Duodenal mucosa (tissue), 2 donors: ENCODE results near the gene MSRB2.

Experiments used
- H3K27ac ChIP-seq: one replicate; pipeline ENCODE4 v1.7.0; 2013; ENCODE audit warnings: low read depth, low read length
- H3K27me3 ChIP-seq, 2 donors: one replicate each; pipeline ENCODE4 v1.7.0; 2013; ENCODE audit warnings: low read length in 2 of 2, control low read depth in 1 of 2; ENCODE audit not compliant: insufficient read depth in 2 of 2, control insufficient read depth in 1 of 2
- H3K36me3 ChIP-seq, 2 donors: one replicate each; pipeline ENCODE4 v1.7.0; 2013; ENCODE audit warnings: low read length in 2 of 2, control low read depth in 1 of 2; ENCODE audit not compliant: insufficient read depth in 2 of 2, control insufficient read depth in 1 of 2
- H3K4me1 ChIP-seq, 2 donors: one replicate each; pipeline ENCODE4 v1.7.0; 2013; ENCODE audit warnings: low read length in 2 of 2, control low read depth in 1 of 2; ENCODE audit not compliant: insufficient read depth in 2 of 2, control insufficient read depth in 1 of 2
- H3K4me3 ChIP-seq, 2 donors: one replicate each; pipeline ENCODE4 v1.7.0; 2013; ENCODE audit warnings: low read length in 2 of 2, low read depth in 1 of 2
- H3K9ac ChIP-seq, 2 donors: one replicate each; pipeline ENCODE4 v1.7.0; 2013; ENCODE audit warnings: low read length in 2 of 2, low read depth in 1 of 2
- H3K9me3 ChIP-seq, 2 donors: one replicate each; pipeline ENCODE4 v1.7.0; 2013; ENCODE audit warnings: low read length in 2 of 2, control low read depth in 1 of 2; ENCODE audit not compliant: control insufficient read depth in 1 of 2

Gene MSRB2

DNA sequence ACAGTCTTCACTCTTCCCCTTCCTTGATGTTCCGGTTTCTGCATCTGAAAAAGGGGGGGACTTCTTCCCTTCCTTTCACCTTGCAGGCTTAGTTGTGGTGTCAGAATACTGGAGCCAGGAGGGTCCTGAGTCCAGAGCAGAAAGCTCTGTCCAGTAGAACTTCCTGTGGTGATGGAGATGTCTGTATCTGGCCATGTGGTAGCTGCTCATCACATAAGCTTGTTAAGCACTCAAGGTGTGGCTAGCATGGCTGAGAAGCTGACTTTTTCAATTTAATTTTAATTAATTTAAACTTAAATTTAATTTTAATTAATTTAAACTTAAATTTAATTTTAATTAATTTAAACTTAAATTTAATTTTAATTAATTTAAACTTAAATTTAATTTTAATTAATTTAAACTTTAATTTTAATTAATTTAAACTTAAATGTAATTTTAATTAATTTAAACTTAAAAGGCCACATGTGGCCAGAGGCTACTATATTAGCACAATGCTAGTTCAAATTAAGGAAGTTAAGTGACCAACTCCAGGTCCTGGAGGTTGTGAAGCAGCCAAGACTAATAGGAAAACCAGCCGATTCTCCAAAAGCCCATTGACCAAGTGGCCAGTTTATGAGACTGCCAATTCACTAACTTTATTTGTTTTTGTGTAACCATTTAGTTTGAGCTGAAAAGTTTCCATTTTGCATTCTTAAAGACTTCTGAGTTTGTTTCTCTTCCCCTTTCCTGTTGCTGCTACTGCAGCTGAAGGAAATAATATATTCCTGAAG lies 16.3 kb downstream of the MSRB2 start:
- Histone ChIP-seq H3K27me3 (no peaks in the 10 kb centered on the region), H3K9ac (no peak overlapping the region), H3K9me3 (no peaks in the 10 kb centered on the region), H3K36me3 (peaks cover 0 to 59% of the 10 kb centered on the region in 2 donors), H3K4me1 (no peaks in the 10 kb centered on the region), H3K4me3 (no peak overlapping the region), H3K27ac (no peak overlapping the region)

DNA sequence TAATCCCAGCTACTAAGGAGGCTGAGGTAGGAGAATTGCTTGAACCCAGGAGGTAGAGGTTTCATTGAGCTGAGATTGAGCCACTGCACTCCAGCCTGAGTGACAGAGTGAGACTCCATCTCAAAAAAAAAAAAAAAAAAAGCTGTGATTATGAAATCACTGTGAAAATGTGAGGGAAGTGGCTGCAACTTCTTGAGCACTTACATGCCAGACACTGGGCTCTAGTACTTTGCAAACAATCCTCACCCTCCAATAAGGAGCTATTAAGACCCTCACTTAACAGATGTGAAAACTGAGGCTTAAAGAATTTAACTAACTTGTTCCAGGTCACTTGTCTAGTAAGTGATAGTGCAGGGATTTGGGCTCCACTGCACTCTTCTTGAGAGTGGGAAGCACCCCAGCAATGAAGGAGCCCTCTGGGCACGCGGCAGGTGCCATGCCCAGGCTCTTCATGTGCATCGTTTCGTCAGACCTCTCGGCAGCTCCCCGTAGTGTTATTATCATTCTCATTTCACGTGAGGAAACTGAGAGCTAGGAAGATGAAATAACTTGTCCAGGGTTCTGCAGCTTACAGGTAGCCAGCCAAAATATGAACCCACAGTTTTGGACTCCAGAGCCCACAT lies 19.0 kb downstream of the MSRB2 start:
- no peaks in the 10 kb centered on the region for H3K27me3 ChIP-seq
- H3K9me3 ChIP-seq, result no peaks in the 10 kb centered on the region
- H3K9ac ChIP-seq, result no peak overlapping the region
- H3K36me3 ChIP-seq, result peaks cover 10 to 66% of the 10 kb centered on the region in 2 donors
- H3K4me3 ChIP-seq, result no peak overlapping the region
- no peaks in the 10 kb centered on the region for H3K4me1 ChIP-seq
- H3K27ac ChIP-seq, result no peak overlapping the region

DNA sequence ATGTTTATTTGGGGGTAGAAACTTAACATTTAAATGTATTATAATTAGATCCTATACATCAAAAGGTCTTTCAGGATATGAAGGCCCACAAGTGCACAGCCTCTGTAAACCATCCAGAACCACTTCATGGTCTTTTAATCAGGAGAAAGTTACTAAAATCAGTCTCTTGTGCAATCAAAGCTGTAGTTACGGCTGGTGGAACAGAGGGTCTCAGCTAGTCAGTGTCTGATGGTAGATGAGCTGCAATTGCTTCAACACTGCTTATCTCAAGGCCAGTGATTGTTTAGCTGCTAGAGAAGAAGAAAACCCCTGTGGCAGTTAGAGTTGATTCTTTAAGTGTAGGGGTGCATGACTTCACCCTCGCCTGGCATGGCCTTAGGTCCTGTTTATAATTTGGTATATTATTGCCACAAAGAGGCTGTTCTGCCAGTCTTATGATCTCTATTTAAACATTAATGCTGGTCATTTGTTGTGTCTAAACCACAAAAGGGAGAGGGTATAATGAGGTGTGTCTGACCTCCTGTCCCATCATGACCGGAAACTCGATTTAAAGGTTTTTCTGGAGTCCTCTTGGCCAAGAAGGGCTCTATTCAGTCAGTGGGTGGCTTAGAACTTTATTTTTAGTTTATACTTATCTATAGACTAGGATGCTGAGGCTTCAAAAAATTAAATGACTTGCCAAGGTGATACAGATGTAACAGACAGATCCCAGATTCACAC lies 21.3 kb downstream of the MSRB2 start:
- Histone ChIP-seq H3K4me3 (no peak overlapping the region), H3K9me3 (no peaks in the 10 kb centered on the region), H3K9ac (no peak overlapping the region), H3K36me3 (peaks cover 20 to 66% of the 10 kb centered on the region in 2 donors), H3K27ac (no peak overlapping the region), H3K4me1 (no peaks in the 10 kb centered on the region), H3K27me3 (no peaks in the 10 kb centered on the region)

- Histone ChIP-seq H3K27ac (no peak overlapping the region), H3K36me3 (peaks cover 20 to 37% of the 10 kb centered on the region in 2 donors), H3K9ac (no peak overlapping the region), H3K27me3 (no peaks in the 10 kb centered on the region), H3K9me3 (no peaks in the 10 kb centered on the region), H3K4me1 (no peaks in the 10 kb centered on the region), H3K4me3 (no peak overlapping the region)
Observed at GRCh38 chr10:23120001-23120934, 24.9 kb downstream of the MSRB2 start.

- no peak overlapping the region for H3K9ac ChIP-seq
- H3K27me3 ChIP-seq, result no peaks in the 10 kb centered on the region
- peaks cover 20 to 34% of the 10 kb centered on the region in 2 donors for H3K36me3 ChIP-seq
- H3K9me3 ChIP-seq, result no peaks in the 10 kb centered on the region
- no peak overlapping the region for H3K4me3 ChIP-seq
- no peak overlapping the region for H3K27ac ChIP-seq
- no peaks in the 10 kb centered on the region for H3K4me1 ChIP-seq
Observed at GRCh38 chr10:23121135-23121534, 25.8 kb downstream of the MSRB2 start.

DNA sequence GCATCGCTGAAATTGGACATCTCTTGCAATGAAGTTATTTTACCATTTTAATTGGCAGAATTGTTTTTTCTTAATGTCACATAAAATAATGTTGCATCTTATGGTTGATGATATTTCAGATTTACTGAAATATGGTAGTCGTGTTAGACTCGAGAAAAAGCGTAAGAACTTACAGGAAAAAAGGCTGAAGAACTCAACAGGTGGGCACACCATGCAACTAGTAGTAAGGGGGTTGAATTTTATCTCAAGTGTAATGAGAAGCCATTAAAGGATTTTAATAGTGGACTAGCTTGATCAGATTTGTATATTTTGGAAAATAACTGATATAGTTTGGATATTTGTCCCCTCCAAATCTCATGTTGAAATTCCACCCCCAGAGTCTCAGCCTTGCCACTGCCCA lies 41.1 kb downstream of the MSRB2 start:
- Histone ChIP-seq H3K9me3 (peaks cover 3 to 5% of the 10 kb centered on the region in 2 donors), H3K36me3 (no peaks in the 10 kb centered on the region), H3K27ac (no peak overlapping the region), H3K9ac (no peak overlapping the region), H3K27me3 (no peaks in the 10 kb centered on the region), H3K4me3 (no peak overlapping the region), H3K4me1 (no peaks in the 10 kb centered on the region)

DNA sequence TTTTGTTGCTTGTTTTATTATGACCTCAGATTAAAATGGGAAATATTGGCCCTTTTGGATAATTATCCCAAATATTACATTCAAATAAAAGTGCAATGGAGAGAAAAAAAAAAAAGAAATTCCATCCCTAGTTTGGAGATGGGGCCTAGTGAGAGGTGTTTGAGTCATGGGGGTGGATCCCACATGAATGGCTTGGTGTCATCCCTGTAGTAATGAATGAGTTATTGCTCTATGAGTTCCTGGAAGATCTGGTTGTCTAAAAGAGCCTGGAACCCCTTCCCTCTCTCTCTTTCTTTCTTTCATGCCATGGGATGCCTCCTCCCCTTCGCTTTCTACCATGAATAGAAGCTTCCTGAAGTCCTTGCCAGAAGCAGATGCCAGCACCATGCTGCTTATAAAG lies 44.3 kb downstream of the MSRB2 start:
- no peak overlapping the region for H3K4me3 ChIP-seq
- H3K27ac ChIP-seq, result no peak overlapping the region
- H3K9ac ChIP-seq, result no peak overlapping the region
- no peaks in the 10 kb centered on the region for H3K36me3 ChIP-seq
- H3K9me3 ChIP-seq, result peaks cover 1 to 5% of the 10 kb centered on the region in 2 donors
- H3K4me1 ChIP-seq, result no peaks in the 10 kb centered on the region
- H3K27me3 ChIP-seq, result no peaks in the 10 kb centered on the region

- no peak overlapping the region for H3K4me3 ChIP-seq
- no peaks in the 10 kb centered on the region for H3K36me3 ChIP-seq
- no peak overlapping the region for H3K27ac ChIP-seq
- no peaks in the 10 kb centered on the region for H3K4me1 ChIP-seq
- H3K9ac ChIP-seq, result no peak overlapping the region
- no peaks in the 10 kb centered on the region for H3K27me3 ChIP-seq
- H3K9me3 ChIP-seq, result no peaks in the 10 kb centered on the region
Observed at GRCh38 chr10:23141995-23142394, 46.6 kb downstream of the MSRB2 start.

DNA sequence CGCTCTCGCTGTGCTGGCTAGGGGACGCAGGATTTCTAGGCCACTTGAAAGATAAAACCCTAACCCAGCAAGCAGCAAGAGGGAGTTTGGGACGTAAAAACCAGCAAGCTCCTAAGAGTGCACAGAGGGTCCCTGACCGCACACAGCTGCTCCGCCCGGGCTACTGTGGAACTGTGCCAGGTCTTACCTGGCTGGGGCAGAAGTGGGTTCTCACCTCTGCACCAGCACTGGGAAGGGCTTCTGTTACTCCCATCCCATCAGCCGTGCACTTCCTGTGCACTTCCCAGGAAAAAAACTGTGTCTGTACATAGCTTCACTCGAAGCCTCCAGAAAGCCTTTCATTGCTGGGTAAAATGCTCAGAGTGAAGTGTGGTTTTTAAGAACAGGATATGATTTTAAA lies 50.9 kb downstream of the MSRB2 start:
- H3K9ac ChIP-seq, result no peak overlapping the region
- no peak overlapping the region for H3K27ac ChIP-seq
- H3K4me3 ChIP-seq, result no peak overlapping the region
- no peaks in the 10 kb centered on the region for H3K9me3 ChIP-seq
- no peaks in the 10 kb centered on the region for H3K27me3 ChIP-seq
- H3K36me3 ChIP-seq, result no peaks in the 10 kb centered on the region
- no peaks in the 10 kb centered on the region for H3K4me1 ChIP-seq
